Endometrium (tissue), 2 donors: Measurements from ENCODE around the gene DCUN1D2.

Experiments
- FAIRE-seq: peaks from 2 replicates; lab custom pipeline; 2012; peaks lifted over from hg19 to GRCh38; lab: Jason Lieb, UNC
- donor health status: control.
- donor health status: control.

Gene DCUN1D2

DNA sequence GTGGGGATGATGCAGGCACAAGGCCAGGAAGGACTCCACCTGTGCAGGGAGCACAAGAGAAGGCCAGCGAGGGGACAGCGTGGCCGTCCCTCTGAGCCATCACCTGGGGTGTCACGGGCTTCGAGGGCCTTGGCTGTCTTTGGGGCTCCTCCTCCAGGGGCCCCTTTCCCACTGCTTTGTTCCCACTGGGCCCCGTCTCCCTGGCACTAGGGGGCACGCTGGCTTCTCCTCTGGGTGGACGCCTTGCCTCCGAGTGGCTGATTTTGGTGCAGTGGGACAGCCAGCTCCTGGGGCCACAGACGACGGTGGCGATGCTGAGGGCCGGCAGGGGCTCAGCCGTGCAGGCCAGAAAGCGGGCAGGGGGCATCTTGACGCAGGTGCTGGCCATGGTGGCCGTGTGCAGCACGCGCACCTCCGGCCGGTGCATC, 83.4 kb downstream of the DCUN1D2 start:
- FAIRE-seq: no peak

GRCh38 chr13:113406321-113407102, 84.0 kb downstream of the DCUN1D2 start:
- no peak for FAIRE-seq
